ENCODE results near the gene QRICH1.

The QRICH1 gene

GRCh38 chr3:49013738-49014660, 79.9 kb downstream of the QRICH1 start:
- TF ChIP-seq RAD21 (IDR thresholded peaks at IDR 0.05; ENCODE audit: low read depth) (peak; percentile 41), REST (IDR thresholded peaks at IDR 0.05; ENCODE audit: low read depth) (no peak), USF1 (IDR thresholded peaks at IDR 0.05) (0 out of 2 replicates have a peak, but pooled peaks have one; percentile 7), FOXM1 (IDR thresholded peaks at IDR 0.05; ENCODE audit: borderline replicate concordance, low read depth) (no peak)

- TF ChIP-seq FOXM1 (IDR thresholded peaks at IDR 0.05; ENCODE audit: borderline replicate concordance, low read depth): no peak
- no peak for TF ChIP-seq ZBTB7A (IDR thresholded peaks at IDR 0.05; ENCODE audit: low read depth)
- no peak for TF ChIP-seq MAX (IDR thresholded peaks at IDR 0.05)
- TF ChIP-seq CREB1 (IDR thresholded peaks at IDR 0.05; ENCODE audit: low read depth): no peak
- TF ChIP-seq TCF12 (IDR thresholded peaks at IDR 0.05; ENCODE audit: low read depth): no peak
- TF ChIP-seq CEBPB (IDR thresholded peaks at IDR 0.05): no peak
- no peak for TF ChIP-seq REST (IDR thresholded peaks at IDR 0.05; ENCODE audit: low read depth)
- TF ChIP-seq RAD21 (IDR thresholded peaks at IDR 0.05; ENCODE audit: low read depth): no peak
- no peak for TF ChIP-seq NFIC (IDR thresholded peaks at IDR 0.05)
- no peak for TF ChIP-seq EGR1 (IDR thresholded peaks at IDR 0.05)
These were observed 80.6 kb downstream of the QRICH1 start for GRCh38 chr3:49013113-49013737.

- TF ChIP-seq NFIC (IDR thresholded peaks at IDR 0.05): no peak
- no peak for TF ChIP-seq CEBPB (IDR thresholded peaks at IDR 0.05)
- no peak for TF ChIP-seq TCF12 (IDR thresholded peaks at IDR 0.05; ENCODE audit: low read depth)
- TF ChIP-seq TAF1 (IDR thresholded peaks at IDR 0.05; ENCODE audit: low read depth): no peak
- no peak for TF ChIP-seq EGR1 (IDR thresholded peaks at IDR 0.05)
- TF ChIP-seq REST (IDR thresholded peaks at IDR 0.05; ENCODE audit: low read depth): no peak
- no peak for TF ChIP-seq ZBTB7A (IDR thresholded peaks at IDR 0.05; ENCODE audit: low read depth)
- TF ChIP-seq USF1 (IDR thresholded peaks at IDR 0.05): no peak
- no peak for TF ChIP-seq CREB1 (IDR thresholded peaks at IDR 0.05; ENCODE audit: low read depth)
- TF ChIP-seq YY1 (IDR thresholded peaks at IDR 0.05; ENCODE audit: low read depth): no peak
- no peak for TF ChIP-seq TEAD4 (IDR thresholded peaks at IDR 0.05)
- TF ChIP-seq FOXM1 (IDR thresholded peaks at IDR 0.05; ENCODE audit: borderline replicate concordance, low read depth): no peak
- TF ChIP-seq EP300 (IDR thresholded peaks at IDR 0.05; ENCODE audit: borderline replicate concordance): no peak
- no peak for TF ChIP-seq RAD21 (IDR thresholded peaks at IDR 0.05; ENCODE audit: low read depth)
- no peak for TF ChIP-seq MAX (IDR thresholded peaks at IDR 0.05)
These were observed 81.3 kb downstream of the QRICH1 start for GRCh38 chr3:49012441-49013017.

GRCh38 chr3:49009396-49009795, 84.5 kb downstream of the QRICH1 start:
- TF ChIP-seq EP300 (IDR thresholded peaks at IDR 0.05; ENCODE audit: borderline replicate concordance): no peak
- no peak for TF ChIP-seq TCF12 (IDR thresholded peaks at IDR 0.05; ENCODE audit: low read depth)

Data from Ishikawa (cell line).